ENCODE measurements around the gene SORCS2. TPM values are rescaled to one million over a fixed set of nuclear protein-coding genes. Genes with fewer than 3 reads are reported as not detected.

The SORCS2 gene
- total RNA-seq, 1 donor from 2014 or later: 13.4 TPM

GRCh38 chr4:7247946-7248345 is 55.6 kb downstream of the SORCS2 start:
- no peak overlapping the region for H3K4me3 Mint-ChIP-seq
- TF ChIP-seq CTCF (conservative IDR thresholded peaks at IDR 0.05): no peak
- H3K4me1 Mint-ChIP-seq (ENCODE audit: unreplicated experiment): peaks cover 15% of the 10 kb centered on the region
- no peak for DNase-seq (ENCODE audit: extremely low spot score, unreplicated experiment)
- no peaks in the 10 kb centered on the region for H3K9me3 Mint-ChIP-seq
- no peak overlapping the region for H3K27ac Mint-ChIP-seq
- H3K36me3 Mint-ChIP-seq: no peaks in the 10 kb centered on the region
- H3K27me3 Mint-ChIP-seq: no peaks in the 10 kb centered on the region

- Mint-ChIP-seq H3K36me3 (no peaks in the 10 kb centered on the region), H3K4me1 (ENCODE audit: unreplicated experiment) (peaks cover 16% of the 10 kb centered on the region), H3K27ac (no peak overlapping the region), H3K9me3 (no peaks in the 10 kb centered on the region), H3K27me3 (no peaks in the 10 kb centered on the region), H3K4me3 (no peak overlapping the region)
- TF ChIP-seq CTCF (conservative IDR thresholded peaks at IDR 0.05): no peak
- no peak for DNase-seq (ENCODE audit: extremely low spot score, unreplicated experiment)
Observed at GRCh38 chr4:7248857-7249256, 56.5 kb downstream of the SORCS2 start.

- Mint-ChIP-seq H3K36me3 (no peaks in the 10 kb centered on the region), H3K4me1 (ENCODE audit: unreplicated experiment) (peaks cover 29% of the 10 kb centered on the region), H3K27ac (no peak overlapping the region), H3K4me3 (no peak overlapping the region), H3K27me3 (no peaks in the 10 kb centered on the region), H3K9me3 (no peaks in the 10 kb centered on the region)
- no peak for TF ChIP-seq CTCF (conservative IDR thresholded peaks at IDR 0.05)
- no peak for DNase-seq (ENCODE audit: extremely low spot score, unreplicated experiment)
Observed at GRCh38 chr4:7251321-7251720, 59.0 kb downstream of the SORCS2 start.

- Mint-ChIP-seq H3K27me3 (no peaks in the 10 kb centered on the region), H3K4me3 (no peak overlapping the region), H3K36me3 (no peaks in the 10 kb centered on the region), H3K4me1 (ENCODE audit: unreplicated experiment) (peaks cover 29% of the 10 kb centered on the region), H3K9me3 (no peaks in the 10 kb centered on the region), H3K27ac (no peak overlapping the region)
- no peak for DNase-seq (ENCODE audit: extremely low spot score, unreplicated experiment)
- no peak for TF ChIP-seq CTCF (conservative IDR thresholded peaks at IDR 0.05)
Observed at GRCh38 chr4:7252051-7252450, 59.7 kb downstream of the SORCS2 start.

- H3K4me1 Mint-ChIP-seq (ENCODE audit: unreplicated experiment): peaks cover 29% of the 10 kb centered on the region
- H3K4me3 Mint-ChIP-seq: no peak overlapping the region
Observed at GRCh38 chr4:7252510-7253340, 60.4 kb downstream of the SORCS2 start.

More at GRCh38 chr4:7252510-7253340, 60.4 kb downstream of the SORCS2 start:
- H3K27me3 Mint-ChIP-seq: no peaks in the 10 kb centered on the region
- DNase-seq (ENCODE audit: extremely low spot score, unreplicated experiment): no peak
- no peak overlapping the region for H3K27ac Mint-ChIP-seq
- no peaks in the 10 kb centered on the region for H3K36me3 Mint-ChIP-seq
- H3K9me3 Mint-ChIP-seq: no peaks in the 10 kb centered on the region
- no peak for TF ChIP-seq CTCF (conservative IDR thresholded peaks at IDR 0.05)
